GM18502 (cell line): ENCODE measurements around the gene BET1L.
"Not testable (repeated sequence)": the region's sequence is repeated elsewhere in the genome, so short reads cannot be mapped to it uniquely, and the experiment has no call there.

ENCODE experiments used
- ATAC-seq: cut with Tn5 transposase; IDR thresholded peaks from one replicate; pipeline ENCODE4 v1.9.1; 2021; ENCODE audit warnings: mild to moderate bottlenecking; ENCODE audit not compliant: unreplicated experiment, poor library complexity

BET1L gene

GRCh38 chr11:230431-230830 is 23.2 kb upstream of the BET1L start:
- no peak for ATAC-seq

DNA sequence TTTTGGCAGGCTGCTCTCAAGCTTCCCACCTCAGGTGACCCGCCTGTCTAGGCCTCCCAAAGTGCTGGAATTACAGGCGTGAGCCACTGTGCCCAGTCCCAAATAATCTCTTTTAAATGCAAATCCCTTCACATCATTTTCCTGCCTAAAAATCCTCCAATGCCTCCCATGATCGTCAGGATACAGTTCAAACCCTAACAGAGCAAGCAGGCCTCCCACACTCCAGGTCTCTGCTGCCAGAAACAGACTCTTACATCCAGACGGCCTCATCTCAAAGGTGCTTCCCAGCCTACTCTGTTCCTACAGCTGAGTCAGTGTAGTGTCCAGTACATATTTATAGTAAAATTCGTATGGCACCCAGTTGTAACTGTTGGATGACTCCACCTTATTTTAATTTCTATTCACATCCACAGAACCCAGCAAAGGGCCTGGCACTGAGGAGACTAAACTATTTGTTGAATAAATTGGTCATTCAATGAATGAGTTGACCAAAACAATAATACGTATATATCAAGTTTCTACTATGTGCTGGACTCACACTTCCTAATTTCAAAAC is 20.7 kb upstream of the BET1L start:
- no peak for ATAC-seq

DNA sequence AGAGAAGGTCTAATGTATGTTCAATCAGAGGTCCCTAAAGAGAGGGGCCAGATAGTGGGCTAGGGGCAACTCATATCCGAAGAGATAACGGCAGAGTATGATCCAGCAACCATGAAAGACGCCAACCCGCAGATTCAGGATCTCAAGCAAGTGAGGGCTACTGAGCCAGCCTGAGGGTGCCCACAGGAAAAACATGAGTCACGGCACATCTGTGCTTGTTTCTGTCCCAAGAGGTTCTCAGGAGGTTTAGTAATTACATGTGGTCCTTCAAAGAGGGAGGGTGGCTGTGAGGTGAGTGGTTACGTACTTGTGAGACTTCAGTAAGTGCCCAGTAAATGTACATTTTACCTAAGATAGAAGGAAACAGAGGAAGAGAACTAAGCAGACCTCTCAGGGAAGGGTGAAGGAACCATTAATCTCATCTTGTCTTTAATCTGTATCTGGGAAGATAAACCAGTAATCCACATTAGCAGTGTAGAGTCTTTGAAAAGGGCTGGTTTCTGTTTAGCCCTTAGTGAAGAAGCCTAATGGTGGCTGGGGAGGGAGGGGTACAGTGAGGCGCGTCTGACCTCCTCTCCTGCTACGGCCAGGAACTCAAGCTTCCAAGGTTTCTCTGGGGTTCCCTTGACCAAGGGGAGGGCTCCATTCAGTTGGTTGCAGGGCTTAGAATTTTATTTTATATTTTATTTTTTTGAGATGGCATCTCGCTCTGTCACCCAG is 18.7 kb upstream of the BET1L start:
- ATAC-seq = no peak

GRCh38 chr11:224424-224823 is 17.2 kb upstream of the BET1L start:
- no peak for ATAC-seq

GRCh38 chr11:223884-224283 is 16.7 kb upstream of the BET1L start:
- no peak for ATAC-seq

DNA sequence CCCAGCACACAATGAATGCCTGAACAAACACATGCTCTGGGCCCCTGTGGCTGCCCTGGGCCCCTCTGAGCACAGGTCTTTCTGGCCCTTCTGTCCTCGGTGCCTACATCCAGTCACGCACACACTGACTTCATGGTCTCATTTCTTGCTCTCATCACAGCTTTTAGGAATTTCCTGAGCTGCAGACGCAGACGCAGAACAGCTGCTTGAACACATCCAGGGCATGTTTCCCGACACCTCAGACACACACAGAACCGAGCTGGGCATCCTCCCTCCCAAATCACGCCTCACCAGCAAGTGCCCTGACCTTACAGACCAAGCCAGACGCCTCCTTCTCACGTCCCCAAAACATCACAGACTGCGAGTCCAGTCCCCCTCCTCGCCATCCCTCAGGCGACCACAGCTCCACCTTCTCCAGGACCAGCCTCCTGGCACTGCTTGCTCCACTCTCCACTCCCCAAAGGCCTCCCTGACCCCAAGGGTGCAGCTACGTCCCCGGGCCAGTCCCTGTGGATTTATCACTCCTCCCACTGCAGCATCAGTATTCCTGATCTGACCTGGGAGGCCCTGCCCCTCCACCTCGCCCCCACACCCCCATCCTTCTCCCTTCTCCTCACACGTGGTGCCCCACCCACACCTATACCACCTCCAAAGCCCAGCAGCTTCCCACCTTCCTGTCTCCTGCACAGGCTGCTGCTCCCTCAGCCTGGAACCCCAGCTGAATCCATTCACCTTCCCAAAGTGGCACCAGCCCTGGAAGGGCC is 16.0 kb upstream of the BET1L start:
- no peak for ATAC-seq

GRCh38 chr11:221998-222789 is 15.0 kb upstream of the BET1L start:
- no peak for ATAC-seq

- ATAC-seq = no peak
Measured at GRCh38 chr11:221539-221938, 14.3 kb upstream of the BET1L start.

- ATAC-seq = not testable (repeated sequence)
Measured at GRCh38 chr11:220641-221215, 13.5 kb upstream of the BET1L start.

GRCh38 chr11:218815-219593 is 11.8 kb upstream of the BET1L start:
- no peak for ATAC-seq

- ATAC-seq = no peak
Measured at GRCh38 chr11:217704-218103, 10.5 kb upstream of the BET1L start.

DNA sequence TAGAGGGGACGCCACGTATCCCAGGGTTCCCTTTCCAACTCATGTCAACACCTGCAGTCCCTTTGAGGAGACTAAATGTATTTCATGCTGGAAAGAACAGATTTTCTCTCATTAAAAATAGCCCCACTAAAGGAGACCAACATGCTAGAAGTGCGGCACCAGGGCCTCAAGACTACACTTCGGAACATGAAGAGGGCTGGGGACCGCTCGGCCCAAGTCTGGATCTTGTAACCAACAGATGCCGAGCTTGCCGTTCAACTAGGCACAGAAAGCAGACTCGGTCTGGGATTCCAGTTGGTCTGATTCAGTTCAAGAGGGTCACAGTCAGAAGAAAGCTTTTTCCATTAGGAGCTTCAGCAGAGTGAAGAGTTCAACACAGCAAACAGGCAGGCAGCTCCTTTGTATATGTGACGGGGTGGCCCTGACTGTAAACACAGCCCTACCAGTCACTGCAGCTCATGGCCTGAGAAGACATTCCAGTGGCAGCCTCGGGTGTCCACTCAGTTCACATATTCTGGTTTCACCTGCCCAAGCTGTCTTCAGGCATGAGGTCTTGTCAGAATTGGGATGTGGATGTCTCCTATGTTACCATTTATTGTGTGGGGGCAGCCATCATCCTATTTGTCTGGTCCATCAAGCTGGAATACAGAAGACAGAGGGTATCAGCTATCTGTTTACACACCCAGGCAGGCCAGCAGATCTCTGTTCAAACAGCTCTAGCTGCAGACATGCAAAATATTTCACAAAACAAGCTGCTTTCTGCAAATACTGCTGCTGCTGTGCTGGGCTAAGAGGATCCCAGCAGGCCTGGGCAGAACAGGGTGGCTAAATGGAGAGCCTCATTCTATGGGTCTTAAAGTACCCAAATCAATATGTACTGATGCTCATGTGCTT is 9.1 kb upstream of the BET1L start:
- ATAC-seq = no peak

DNA sequence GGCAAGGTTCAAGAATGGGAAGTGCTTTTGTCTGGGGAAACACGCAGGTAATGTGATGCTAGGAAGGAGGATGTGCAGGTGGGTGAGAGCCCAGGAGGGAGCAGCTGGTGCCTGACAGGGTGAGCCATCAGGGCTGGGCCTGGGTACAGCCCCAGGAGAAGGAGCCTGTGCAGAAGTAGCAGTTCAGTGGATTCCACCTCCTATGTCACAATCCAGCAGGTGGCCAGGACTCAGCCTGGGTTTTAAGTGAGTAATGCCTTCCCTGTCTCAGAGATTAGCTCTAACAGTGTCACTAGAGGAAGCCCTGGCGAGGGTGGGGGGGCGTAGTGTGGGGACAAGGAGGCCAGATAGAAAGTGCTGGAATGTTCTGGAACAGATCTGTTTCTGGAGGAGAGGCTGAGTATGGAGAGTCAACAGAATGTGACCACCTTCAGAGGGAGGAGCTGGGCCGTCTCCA is 8.4 kb upstream of the BET1L start:
- ATAC-seq = no peak

DNA sequence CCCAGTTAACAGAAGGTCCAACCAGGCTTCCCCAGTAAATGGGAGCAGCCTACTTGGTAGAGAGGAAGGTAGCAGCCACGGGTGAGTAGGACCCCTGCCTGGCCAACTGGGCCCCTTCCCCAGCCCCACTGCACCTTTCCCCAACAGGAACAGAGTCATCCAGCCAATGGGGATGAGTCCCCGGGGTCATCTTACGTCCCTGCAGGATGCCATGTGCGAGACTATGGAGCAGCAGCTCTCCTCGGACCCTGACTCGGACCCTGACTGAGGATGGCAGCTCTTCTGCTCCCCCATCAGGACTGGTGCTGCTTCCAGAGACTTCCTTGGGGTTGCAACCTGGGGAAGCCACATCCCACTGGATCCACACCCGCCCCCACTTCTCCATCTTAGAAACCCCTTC is 6.9 kb upstream of the BET1L start:
- no peak for ATAC-seq

DNA sequence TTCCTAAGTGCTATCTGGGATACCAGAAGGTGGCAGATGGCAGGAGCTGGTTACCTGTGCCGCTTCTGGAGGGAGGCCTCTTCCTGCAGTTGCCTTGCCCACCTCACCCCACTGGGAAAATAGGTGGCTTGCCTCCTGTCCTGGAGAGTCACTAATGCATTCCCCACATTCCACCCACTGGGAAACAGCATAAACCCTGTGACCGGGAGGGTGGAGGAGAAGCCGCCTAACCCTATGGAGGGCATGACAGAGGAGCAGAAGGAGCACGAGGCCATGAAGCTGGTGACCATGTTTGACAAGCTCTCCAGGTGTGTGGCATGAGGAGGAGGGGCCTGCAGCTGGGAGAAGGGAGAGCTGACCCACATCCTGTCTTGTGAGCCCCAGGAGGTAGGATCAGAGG is 5.9 kb upstream of the BET1L start:
- ATAC-seq = no peak

DNA sequence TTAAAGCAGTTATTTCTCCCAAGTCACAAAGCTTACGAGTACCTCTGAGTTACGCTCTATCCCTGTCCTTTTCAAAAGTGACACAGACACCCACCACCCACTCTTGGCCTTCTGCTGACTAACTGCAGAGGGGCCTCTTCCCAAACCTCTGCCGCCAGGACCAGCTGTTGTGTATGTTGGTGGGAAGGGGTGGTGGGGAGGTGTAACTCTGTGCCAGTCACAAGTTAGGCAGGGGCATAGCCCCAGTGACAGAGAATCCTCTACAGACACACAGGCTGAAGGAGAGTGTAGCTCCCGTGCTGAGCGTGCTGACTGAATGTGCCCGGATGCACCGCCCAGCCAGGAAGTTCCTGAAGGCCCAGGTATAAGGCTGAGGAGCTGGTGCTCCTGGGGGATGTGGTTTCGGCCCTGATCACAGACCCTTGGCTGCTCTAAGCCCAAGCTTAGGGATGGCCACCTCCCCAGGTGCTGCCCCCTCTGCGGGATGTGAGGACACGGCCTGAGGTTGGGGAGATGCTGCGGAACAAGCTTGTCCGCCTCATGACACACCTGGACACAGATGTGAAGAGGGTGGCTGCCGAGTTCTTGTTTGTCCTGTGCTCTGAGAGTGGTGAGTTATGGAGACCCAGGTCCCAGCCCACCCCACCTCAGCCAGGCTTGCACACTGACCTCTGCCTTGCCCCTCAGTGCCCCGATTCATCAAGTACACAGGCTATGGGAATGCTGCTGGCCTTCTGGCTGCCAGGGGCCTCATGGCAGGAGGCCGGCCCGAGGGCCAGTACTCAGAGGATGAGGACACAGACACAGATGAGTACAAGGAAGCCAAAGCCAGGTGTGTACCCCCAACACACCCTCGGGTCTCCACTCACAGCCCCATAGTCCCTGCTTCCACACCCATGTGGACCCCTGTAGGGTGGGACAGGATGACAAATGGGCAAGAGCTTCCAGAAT is 5.2 kb upstream of the BET1L start:
- no peak for ATAC-seq

DNA sequence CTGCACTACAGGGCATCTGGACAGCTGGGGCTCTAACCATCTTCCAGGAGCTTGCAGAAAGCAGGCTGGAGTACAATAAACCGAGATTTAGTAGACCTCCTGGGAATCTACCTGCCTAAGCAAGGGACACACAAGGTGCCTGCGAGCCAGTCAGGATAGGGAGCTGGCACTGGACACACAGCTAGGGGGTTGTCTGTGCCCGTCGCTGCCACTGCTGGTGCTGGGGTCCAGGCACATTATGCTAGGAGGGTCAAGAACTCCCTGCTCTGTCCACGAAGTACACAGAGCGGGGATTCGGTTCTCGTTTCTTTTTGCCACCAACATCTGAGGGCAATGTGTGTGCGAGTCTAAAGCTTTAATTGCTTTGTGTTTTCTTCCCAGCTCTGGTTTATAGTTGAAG is 4.5 kb upstream of the BET1L start:
- ATAC-seq = no peak

DNA sequence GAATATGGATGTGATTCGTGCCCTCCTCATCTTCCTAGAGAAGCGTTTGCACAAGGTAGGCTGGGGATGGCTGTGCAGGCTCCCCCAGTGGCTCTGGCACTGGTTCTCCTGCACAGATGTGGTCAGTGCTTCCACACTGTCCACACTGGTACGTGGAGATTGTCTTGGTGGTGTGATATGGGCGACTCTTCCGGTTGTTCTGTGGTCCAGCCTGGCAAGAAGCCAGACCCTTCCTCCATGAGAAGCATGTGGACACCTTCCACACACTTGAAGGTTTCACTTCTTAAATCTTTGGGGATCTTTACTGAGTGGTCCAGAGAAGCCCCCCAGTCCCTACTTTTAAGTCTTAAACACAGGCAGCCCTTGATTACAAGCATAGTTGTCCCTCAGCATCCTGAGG is 4.1 kb upstream of the BET1L start:
- no peak for ATAC-seq
